ENCODE results near the gene DDX28.
A peak's percentile ranks its signal among the peaks of the same experiment; 100 is the strongest.
"Not testable (repeated sequence)": the region's sequence is repeated elsewhere in the genome, so short reads cannot be mapped to it uniquely, and the experiment has no call there.

The DDX28 gene

GRCh38 chr16:68005211-68005610 is 17.8 kb downstream of the DDX28 start:
- ChIA-PET POLR2A (no interaction called here), CTCF (interaction anchor here (1.7 to 3.3 kb wide), 2 partner anchors 12 to 35 kb away, joined by 7 to 21 read pairs; no protein-coding TSS in a partner anchor)
- TF ChIP-seq CTCF (IDR thresholded peaks at IDR 0.05; ENCODE audit: insufficient read depth, low read length, missing control alignments), result no peak
- no peak for DNase-seq (ENCODE audit: low read depth, low spot score)
- H3K4me3 ChIP-seq (ENCODE audit: low read depth, low read length), result no peak overlapping the region

DNA sequence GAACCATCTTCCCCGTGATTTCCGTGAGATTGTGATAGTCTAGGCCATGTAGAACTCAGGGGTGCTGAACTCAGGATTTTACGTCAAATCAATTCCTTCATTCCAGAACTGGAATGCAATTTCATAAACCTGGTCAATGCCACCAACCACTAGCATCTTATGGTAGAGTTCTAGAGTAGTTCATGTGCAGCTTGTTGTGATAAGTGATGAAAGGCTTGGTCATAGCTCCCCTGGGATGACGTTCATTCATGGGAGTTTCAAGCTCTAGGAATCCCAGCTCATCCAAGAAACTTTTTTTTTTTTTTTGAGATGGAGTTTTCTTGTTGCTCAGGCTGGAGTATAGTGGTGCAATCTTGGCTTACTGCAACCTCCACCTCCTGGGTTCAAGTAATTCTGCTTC is 20.0 kb downstream of the DDX28 start:
- CTCF ChIA-PET, result interaction anchor here (0.6 to 3.3 kb wide), 3 partner anchors 10 to 37 kb away, joined by 3 to 21 read pairs (median 7); no protein-coding TSS in a partner anchor
- peak; percentile 19 for DNase-seq (ENCODE audit: low read depth, low spot score)
- TF ChIP-seq CTCF (IDR thresholded peaks at IDR 0.05; ENCODE audit: insufficient read depth, low read length, missing control alignments), result no peak
- POLR2A ChIA-PET, result no interaction called here
- no peak overlapping the region for H3K4me3 ChIP-seq (ENCODE audit: low read depth, low read length)

DNA sequence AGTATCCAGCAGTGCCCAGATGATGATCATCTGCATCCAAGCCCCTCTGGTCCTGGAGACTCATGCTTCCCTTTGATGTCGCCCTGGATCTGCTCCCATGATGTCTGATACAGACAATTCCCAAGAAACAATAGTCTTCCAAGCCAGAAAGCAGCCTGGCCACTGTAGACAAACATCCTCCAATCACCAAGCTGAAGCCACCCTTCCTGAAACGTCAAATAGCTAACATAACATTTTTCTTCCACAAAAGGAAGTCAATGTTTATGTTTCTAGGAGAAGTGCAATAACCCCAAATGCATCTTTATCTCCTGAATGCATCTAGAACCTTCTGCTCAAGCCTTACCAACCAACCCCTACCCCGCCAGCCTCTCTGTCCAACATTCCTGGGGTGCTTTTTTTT is 22.6 kb downstream of the DDX28 start:
- H3K4me3 ChIP-seq (ENCODE audit: low read depth, low read length), result no peak overlapping the region
- DNase-seq (ENCODE audit: low read depth, low spot score), result no peak
- CTCF ChIA-PET, result interaction anchor here (1.0 to 1.5 kb wide), 5 partner anchors 8 to 238 kb away, joined by 3 to 4 read pairs (median 4); no protein-coding TSS in a partner anchor
- no peak for TF ChIP-seq CTCF (IDR thresholded peaks at IDR 0.05; ENCODE audit: insufficient read depth, low read length, missing control alignments)
- POLR2A ChIA-PET, result no interaction called here

- ChIA-PET POLR2A (no interaction called here), CTCF (interaction anchor here (1.0 to 1.7 kb wide), 6 partner anchors 8 to 239 kb away, joined by 3 to 4 read pairs (median 4); no protein-coding TSS in a partner anchor)
- DNase-seq (ENCODE audit: low read depth, low spot score), result no peak
- no peak overlapping the region for H3K4me3 ChIP-seq (ENCODE audit: low read depth, low read length)
- TF ChIP-seq CTCF (IDR thresholded peaks at IDR 0.05; ENCODE audit: insufficient read depth, low read length, missing control alignments), result no peak
Measured at GRCh38 chr16:67999985-68000384, 23.0 kb downstream of the DDX28 start.

DNA sequence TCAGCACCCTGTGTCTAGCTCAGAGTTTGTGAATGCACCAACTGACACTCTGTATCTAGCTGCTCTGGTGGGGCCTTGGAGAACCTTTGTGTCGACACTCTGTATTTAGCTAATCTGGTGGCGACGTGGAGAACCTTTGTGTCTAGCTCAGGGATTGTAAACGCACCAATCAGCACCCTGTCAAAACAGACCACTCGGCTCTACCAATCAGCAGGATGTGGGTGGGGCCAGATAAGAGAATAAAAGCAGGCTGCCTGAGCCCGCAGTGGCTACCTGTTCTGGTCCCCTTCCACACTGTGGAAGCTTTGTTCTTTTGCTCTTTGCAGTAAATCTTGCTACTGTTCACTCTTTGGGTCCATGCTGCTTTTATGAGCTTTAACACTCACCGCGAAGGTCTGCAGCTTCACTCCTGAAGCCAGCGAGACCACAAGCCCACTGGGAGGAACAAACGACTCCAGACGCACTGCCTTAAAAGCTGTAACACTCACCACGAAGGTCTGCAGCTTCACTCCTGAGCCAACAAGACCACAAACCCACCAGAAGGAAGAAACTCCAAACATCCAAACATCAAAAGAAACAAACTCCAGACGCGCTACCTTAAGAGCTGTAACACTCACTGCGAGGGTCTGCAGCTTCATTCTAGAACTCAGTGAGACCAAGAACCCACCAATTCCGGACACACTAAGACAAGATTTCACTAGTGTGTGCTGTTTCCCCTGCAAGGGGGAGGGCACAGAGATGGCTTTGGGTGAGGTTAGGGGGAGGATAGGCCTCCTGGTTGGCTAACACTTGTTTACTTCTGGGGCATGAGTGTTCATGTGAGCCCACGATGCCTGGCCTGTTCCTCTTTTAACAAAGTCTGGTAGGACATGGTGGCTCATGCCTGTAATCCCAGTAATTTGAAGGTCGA is 24.0 kb downstream of the DDX28 start, which contains the start of gene DPEP2:
Gene DPEP2 (minus strand): TSS at position 706 of the 910 bp plus-strand sequence. CDS start 6,272 bp downstream, outside the sequence.
- H3K4me3 ChIP-seq (ENCODE audit: low read depth, low read length); POLR2A ChIA-PET; DNase-seq (ENCODE audit: low read depth, low spot score): not testable (repeated sequence)
- CTCF ChIA-PET, result interaction anchor here (1.7 to 4.4 kb wide), 2 partner anchors 11 to 41 kb away, joined by 4 to 17 read pairs; no protein-coding TSS in a partner anchor

- H3K4me3 ChIP-seq (ENCODE audit: low read depth, low read length); POLR2A ChIA-PET; DNase-seq (ENCODE audit: low read depth, low spot score): not testable (repeated sequence)
- CTCF ChIA-PET, result interaction anchor here (1.3 to 4.4 kb wide), 3 partner anchors 10 to 42 kb away, joined by 3 to 17 read pairs (median 4); no protein-coding TSS in a partner anchor
Measured at GRCh38 chr16:67998231-67998778, 24.7 kb downstream of the DDX28 start.

- H3K4me3 ChIP-seq (ENCODE audit: low read depth, low read length), result no peak overlapping the region
- no peak for TF ChIP-seq CTCF (IDR thresholded peaks at IDR 0.05; ENCODE audit: insufficient read depth, low read length, missing control alignments)
- no peak for DNase-seq (ENCODE audit: low read depth, low spot score)
- CTCF ChIA-PET, result interaction anchor here (0.5 to 6.3 kb wide), 4 partner anchors 9 to 72 kb away, joined by 3 to 51 read pairs (median 10); partner anchors contain the start of gene DPEP3
- POLR2A ChIA-PET, result no interaction called here
Measured at GRCh38 chr16:67996666-67997065, 26.4 kb downstream of the DDX28 start.
